Left hindlimb (tissue), 1 donor: Measurements from ENCODE around the gene PHKG1.
"Not testable (repeated sequence)": the region's sequence is repeated elsewhere in the genome, so short reads cannot be mapped to it uniquely, and the experiment has no call there.

ENCODE experiments used
- DNase-seq: peaks from one replicate; pipeline ENCODE4 v3.0.0-alpha.2; 2018

PHKG1 gene

GRCh38 chr7:56092789-56093531, at the start of gene PHKG1:
Gene PHKG1, minus strand, starts transcription at chr7:56092952. Its CDS starts 4,011 bp downstream, at chr7:56088941.
- peak; percentile 86 for DNase-seq

DNA sequence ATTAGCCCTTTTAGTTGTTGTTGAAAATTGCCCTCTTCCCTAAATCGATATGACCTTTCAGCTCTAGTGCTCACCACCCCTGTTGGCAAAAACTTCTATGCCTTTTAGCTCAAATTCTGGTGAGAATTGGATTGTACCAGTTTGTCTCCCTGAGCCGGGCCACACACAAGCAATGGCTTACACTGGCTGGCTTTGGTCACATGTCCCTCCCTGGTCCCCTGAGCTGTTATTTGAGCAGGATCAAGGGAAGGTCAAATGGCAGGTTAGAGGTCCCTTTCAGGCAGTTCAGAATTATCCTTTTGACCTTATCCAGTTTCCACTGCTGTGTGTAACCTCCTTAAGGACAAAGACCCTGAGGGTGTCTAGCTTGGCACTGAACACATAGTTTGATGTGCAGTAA, 38.3 kb upstream of the PHKG1 start:
- not testable (repeated sequence) for DNase-seq

DNA sequence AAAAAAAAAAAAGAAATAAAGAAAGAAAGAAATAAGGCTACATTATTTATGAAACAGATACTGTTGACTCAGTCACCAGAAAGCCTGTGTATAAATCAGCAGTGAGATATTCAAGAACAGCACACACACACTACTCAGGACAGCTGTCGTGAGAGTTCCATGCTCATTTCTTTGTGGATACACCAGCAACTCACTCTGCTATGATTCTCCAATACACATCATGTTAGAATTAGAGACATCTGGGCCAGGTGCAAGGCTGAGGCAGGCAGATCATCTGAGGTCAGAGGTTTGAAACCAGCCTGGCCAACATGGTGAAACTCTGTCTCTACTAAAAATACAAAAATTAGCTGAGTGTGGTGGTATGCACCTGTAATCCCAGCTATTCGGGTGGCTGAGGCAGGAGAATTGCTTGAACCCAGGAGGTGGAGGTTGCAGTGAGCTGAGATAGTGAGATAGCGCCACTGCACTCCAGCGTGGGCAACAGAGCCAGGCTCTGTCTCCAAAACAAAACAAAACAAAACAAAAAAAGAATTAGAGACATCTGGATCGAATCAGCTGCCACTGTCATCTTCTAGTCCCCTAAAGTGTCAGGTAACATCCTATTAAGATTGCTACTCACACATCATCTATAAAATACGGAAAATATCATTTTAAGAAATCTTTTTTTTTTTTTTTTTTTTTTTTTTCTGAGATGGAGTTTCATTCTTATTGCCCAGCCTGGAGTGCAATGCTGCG, 34.7 kb upstream of the PHKG1 start:
- no peak for DNase-seq

GRCh38 chr7:56125831-56126230, 33.1 kb upstream of the PHKG1 start:
- DNase-seq, result no peak

- DNase-seq, result no peak
Observed at GRCh38 chr7:56124981-56125380, 32.2 kb upstream of the PHKG1 start.

DNA sequence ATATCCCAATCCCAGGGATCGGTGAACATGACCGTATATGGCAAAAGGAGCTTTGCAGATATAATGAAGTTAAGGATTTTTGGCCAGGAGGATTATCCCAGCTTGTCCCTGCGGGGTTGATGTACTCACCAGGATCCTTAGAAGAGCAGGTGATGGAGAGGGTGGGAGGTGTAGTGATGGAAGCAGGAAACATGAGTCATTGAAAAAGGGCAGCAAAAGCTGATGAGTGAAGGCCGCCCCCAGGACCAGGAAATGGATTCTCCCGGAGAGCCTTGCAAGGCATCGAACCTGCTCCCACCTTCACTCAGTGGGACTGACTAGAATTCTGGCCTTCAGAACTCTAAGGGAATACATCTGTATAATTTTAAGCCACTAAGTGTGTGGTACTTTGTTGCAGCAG, 28.7 kb upstream of the PHKG1 start:
- no peak for DNase-seq

- DNase-seq, result no peak
Observed at GRCh38 chr7:56115852-56116538, 23.2 kb upstream of the PHKG1 start, which contains the start of gene NUPR2. Gene NUPR2, minus strand, starts transcription at chr7:56116417. Its CDS starts 103 bp downstream, at chr7:56116314.

- not testable (repeated sequence) for DNase-seq
Observed at GRCh38 chr7:56112244-56112643, 19.5 kb upstream of the PHKG1 start.

- DNase-seq, result no peak
Observed at GRCh38 chr7:56110611-56111010, 17.9 kb upstream of the PHKG1 start.

DNA sequence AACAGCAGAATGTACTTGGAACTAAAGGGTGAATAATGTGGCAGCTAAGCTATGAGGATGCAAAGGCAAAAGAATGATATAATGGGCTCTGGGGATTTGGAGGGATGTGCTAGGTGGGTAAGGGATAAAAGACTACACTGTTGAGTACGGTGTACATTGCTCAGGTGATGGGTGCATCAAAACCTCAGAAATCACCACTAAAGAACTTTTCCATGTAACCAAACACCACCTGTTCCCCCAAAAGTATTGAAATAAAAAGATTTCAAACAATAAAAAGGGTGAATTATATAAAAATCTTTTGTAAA, 15.2 kb upstream of the PHKG1 start:
- no peak for DNase-seq

GRCh38 chr7:56106108-56107073, 13.6 kb upstream of the PHKG1 start, which contains the start of gene CHCHD2:
Gene CHCHD2, minus strand, starts transcription at chr7:56106476. Its CDS starts 63 bp downstream, at chr7:56106413.
- peak; percentile 97 for DNase-seq

DNA sequence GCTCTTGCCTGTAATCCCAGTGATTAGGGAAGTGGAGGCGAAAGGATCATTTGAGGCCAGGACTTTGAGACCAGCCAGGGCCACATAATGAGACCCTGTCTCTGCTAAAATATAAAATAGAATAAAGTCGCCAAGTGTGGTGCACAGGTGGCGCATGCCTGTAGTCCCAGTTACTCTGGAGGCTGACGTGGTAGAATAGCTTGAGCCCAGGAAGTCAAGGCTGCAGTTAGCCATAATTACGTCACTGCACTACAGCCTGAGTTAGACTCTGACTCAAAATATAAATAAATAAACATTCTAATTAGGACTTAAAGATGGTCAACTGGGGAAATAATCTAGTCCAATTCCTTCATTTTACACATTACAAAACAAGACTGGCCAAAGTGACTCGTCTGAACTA, 12.8 kb upstream of the PHKG1 start:
- DNase-seq, result no peak

GRCh38 chr7:56104138-56104537, 11.4 kb upstream of the PHKG1 start:
- not testable (repeated sequence) for DNase-seq

- no peak for DNase-seq
Observed at GRCh38 chr7:56099653-56100052, 6.9 kb upstream of the PHKG1 start.

- not testable (repeated sequence) for DNase-seq
Observed at GRCh38 chr7:56098187-56099008, 5.6 kb upstream of the PHKG1 start.

- no peak for DNase-seq
Observed at GRCh38 chr7:56097700-56098099, 4.9 kb upstream of the PHKG1 start.

DNA sequence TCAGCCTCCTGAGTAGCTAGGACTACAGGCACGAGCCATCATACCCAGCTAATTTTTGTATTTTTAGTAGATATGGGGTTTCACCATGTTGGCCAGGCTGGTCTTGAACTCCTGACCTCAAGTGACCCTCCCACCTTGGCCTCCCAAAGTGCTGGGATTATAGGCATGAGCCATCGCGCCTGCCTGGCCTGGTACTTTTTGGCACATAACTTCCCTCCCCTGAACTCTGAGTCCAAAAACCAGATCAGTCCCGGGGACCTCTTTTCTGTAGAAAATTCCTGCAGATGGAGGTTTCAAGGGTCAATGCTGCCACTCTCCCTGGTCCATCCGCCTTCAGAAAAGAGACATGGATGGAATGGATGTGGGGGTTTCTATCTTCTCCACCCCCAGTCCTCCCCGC, 364 bp downstream of the PHKG1 start:
- DNase-seq, result not testable (repeated sequence)

- peak; percentile 67 for DNase-seq
Observed at GRCh38 chr7:56091591-56091990, 1.2 kb downstream of the PHKG1 start.

- DNase-seq, result no peak
Observed at GRCh38 chr7:56087445-56087844, 5.3 kb downstream of the PHKG1 start.

GRCh38 chr7:56086761-56087160, 6.0 kb downstream of the PHKG1 start:
- DNase-seq, result no peak

DNA sequence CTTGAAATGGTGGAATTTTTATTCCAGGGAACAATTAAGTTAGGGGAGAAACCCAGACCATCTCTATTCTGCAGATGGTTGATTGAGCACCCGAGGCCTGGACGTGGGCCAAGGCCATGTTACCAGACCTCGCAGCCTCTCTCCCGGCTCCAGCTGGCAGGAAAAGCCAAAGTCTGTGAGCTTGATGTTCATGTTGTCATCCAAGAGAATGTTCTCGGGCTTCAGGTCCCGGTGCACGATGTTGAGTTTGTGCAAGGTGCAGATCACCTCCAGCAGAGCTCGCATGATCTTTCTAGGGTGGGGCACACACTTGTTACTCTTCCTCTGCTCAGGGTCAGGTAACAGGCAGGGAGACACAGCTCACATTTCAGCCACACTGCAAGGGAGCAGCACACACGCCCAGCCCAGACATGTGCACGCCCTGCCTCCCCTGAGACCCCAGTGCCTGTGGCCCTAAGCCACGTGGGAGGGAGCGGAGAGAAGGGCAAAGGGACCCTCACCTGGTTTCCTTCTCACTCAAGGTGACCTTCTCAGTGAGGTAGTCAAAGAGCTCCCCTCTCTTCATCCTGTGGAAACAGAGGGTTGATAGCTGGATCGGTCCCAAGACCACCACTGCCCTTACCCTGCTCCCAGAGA, 9.5 kb downstream of the PHKG1 start:
- DNase-seq, result no peak
